Left ventricle myocardium inferior (tissue), 1 donor: Measurements from ENCODE around the gene FAM222A. TPM values are rescaled to one million over a fixed set of nuclear protein-coding genes. Genes with fewer than 3 reads are reported as not detected.

Experiments
- DNase-seq: peaks from one replicate; pipeline ENCODE4 v3.0.0-alpha.2; 2020
- H3K27ac ChIP-seq: fragments of 200-600 bp; replicated peaks from 2 replicates; pipeline ENCODE4 v1.8.0; 2021
- H3K27me3 ChIP-seq: fragments of 200-600 bp; 2 replicates; pipeline ENCODE4 v1.8.0; 2021; ENCODE audit warnings: low read depth
- H3K36me3 ChIP-seq: fragments of 200-600 bp; 2 replicates; pipeline ENCODE4 v1.8.0; 2021
- H3K4me1 ChIP-seq: fragments of 200-600 bp; 2 replicates; pipeline ENCODE4 v1.8.0; 2021
- H3K4me3 ChIP-seq: fragments of 200-600 bp; 2 replicates; pipeline ENCODE4 v1.8.0; 2021; ENCODE audit warnings: mild to moderate bottlenecking, moderate library complexity
- H3K9me3 ChIP-seq: fragments of 200-600 bp; replicated peaks from 2 replicates; pipeline ENCODE4 v1.8.0; 2021
- CTCF ChIP-seq: fragments of 200-600 bp; IDR thresholded peaks from 2 replicates; pipeline ENCODE4 v1.8.0; 2021; ENCODE audit warnings: antibody characterized with exemption, mild to moderate bottlenecking, borderline replicate concordance
- intact Hi-C: fragments of 100-400 bp; cut with micrococcal nuclease; formaldehyde crosslinking; loops from one replicate; pipeline ENCODE4 v1.11.0; 2022
- total RNA-seq: library from RNA; stranded (reverse); fragmentation: NEBNext Ultra II Directional; extraction: Animal tissue kit (Norgen Biotek cat#: 25700); gene quantifications from one replicate; pipeline ENCODE4 v1.2.1, GENCODE V29; 2021
- donor health status: DM: no; HTN: yes; CAD: no; lungs with severe emphysema.

The FAM222A gene
- total RNA-seq, 1 donor from 2014 or later = 20.0 TPM

DNA sequence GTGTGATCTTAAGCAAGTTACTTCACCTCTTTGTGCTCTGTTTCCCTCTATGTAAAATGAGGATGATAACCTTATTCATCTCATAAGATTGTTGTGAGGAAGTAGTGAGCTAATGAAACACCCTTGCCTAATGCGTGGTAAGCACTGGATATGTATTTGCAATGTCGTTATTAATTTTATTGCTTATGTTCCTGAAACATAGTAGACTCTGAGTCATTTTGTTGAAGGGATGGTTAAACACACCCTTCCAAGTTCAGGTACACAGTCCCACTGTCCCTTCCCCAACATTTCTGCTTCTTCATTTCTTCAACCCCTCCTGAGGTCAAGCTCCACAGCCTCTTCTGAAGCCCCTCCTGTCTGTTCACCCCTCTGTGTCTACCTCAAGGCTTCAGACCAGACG is 40.2 kb upstream of the FAM222A start:
- no peak overlapping the region for H3K4me3 ChIP-seq
- H3K9me3 ChIP-seq = peaks cover 7% of the 10 kb centered on the region
- TF ChIP-seq CTCF = no peak
- H3K27ac ChIP-seq = no peak overlapping the region
- peaks cover 45% of the 10 kb centered on the region for H3K27me3 ChIP-seq
- intact Hi-C loops = no loop called here
- DNase-seq = no peak
- no peaks in the 10 kb centered on the region for H3K4me1 ChIP-seq
- H3K36me3 ChIP-seq = no peaks in the 10 kb centered on the region

DNA sequence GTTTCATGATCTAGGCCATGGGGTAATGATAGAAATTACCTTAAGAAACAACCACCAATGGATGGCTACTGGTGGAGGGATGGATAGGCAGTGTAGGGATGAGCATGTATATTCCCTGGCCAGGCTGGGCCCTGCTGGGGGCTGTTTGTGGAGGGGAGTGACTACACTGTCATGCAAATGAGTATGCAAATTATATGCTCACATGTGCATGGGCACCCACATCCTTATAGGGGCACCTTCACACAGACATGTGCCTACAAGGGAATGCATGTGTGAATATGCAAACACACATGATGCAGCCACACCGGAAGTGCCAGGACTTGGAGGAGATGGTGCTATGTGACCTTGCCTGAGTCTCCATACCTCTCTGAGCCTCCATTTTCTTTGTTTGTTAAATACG is 39.7 kb upstream of the FAM222A start:
- DNase-seq = no peak
- H3K4me1 ChIP-seq = no peaks in the 10 kb centered on the region
- intact Hi-C loops = no loop called here
- H3K36me3 ChIP-seq = no peaks in the 10 kb centered on the region
- no peak overlapping the region for H3K4me3 ChIP-seq
- H3K27ac ChIP-seq = no peak overlapping the region
- no peak for TF ChIP-seq CTCF
- peaks cover 7% of the 10 kb centered on the region for H3K9me3 ChIP-seq
- peaks cover 40% of the 10 kb centered on the region for H3K27me3 ChIP-seq

GRCh38 chr12:109675411-109675810 is 38.2 kb upstream of the FAM222A start:
- Histone ChIP-seq H3K27ac (no peak overlapping the region), H3K4me1 (no peaks in the 10 kb centered on the region), H3K36me3 (no peaks in the 10 kb centered on the region), H3K9me3 (peaks cover 7% of the 10 kb centered on the region), H3K27me3 (peaks cover 25% of the 10 kb centered on the region), H3K4me3 (no peak overlapping the region)
- intact Hi-C loops = no loop called here
- no peak for DNase-seq
- TF ChIP-seq CTCF = no peak

DNA sequence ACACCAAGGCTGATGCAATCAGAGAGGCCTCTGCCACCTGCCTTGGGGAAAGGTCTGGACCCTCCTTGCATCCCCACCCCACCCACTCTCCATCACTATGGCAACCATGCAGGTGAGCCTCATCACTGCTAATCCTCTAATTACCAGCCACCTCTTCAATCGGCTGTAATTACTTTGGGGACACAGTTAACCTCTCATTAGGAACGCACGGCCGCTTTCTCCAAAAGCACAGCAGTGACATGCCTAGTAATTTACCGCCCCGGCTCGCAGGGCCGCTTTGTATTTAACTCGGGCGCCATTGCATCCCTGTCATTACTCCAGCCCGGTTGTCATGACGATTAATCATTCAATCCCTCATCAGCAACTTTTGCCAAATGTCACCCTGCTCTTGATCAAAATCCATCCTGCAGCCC is 36.3 kb upstream of the FAM222A start:
- Histone ChIP-seq H3K27me3 (peaks cover 13% of the 10 kb centered on the region), H3K36me3 (no peaks in the 10 kb centered on the region), H3K4me3 (no peak overlapping the region), H3K27ac (no peak overlapping the region), H3K9me3 (peaks cover 1% of the 10 kb centered on the region), H3K4me1 (no peaks in the 10 kb centered on the region)
- DNase-seq = no peak
- intact Hi-C loops = no loop called here
- no peak for TF ChIP-seq CTCF

DNA sequence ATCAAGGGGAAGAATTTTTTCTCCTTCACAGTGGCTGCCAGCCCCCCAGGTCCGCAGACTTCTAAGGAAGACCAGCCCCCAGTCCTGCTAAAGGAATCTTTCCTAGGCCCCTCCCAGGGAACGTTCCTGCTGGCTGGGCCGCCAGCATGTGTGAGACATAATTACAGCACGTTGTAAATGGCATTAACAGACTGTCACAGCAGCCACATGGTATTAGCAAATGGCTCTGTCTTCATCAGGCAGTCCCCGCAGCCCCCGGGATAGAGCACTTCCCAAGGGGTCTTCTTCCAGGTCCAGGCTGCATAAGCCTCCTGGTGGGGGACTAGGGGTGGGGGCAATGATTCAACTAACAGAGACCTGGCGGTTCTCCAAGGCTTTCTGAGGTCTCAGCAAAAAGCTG is 34.9 kb upstream of the FAM222A start:
- Histone ChIP-seq H3K4me3 (no peak overlapping the region), H3K4me1 (no peaks in the 10 kb centered on the region), H3K27me3 (peaks cover 16% of the 10 kb centered on the region), H3K36me3 (no peaks in the 10 kb centered on the region), H3K9me3 (no peaks in the 10 kb centered on the region), H3K27ac (no peak overlapping the region)
- no peak for DNase-seq
- intact Hi-C loops = no loop called here
- no peak for TF ChIP-seq CTCF
